H1 (cell line): ENCODE data around the gene EXD3. TPM values are rescaled to one million over a fixed set of nuclear protein-coding genes. Genes with fewer than 3 reads are reported as not detected.

ENCODE experiments used
- PHF8 ChIP-seq: fragments of 200-600 bp; sonication (generic); conservative IDR thresholded peaks from 2 replicates; pipeline ENCODE4 v1.7.1; 2012; ENCODE audit warnings: low read depth, mild to moderate bottlenecking, inconsistent platforms, low read length, moderate library complexity
- SAP30 ChIP-seq: fragments of 300-600 bp; sonication (generic); IDR thresholded peaks from 2 replicates; pipeline ENCODE4 v1.7.1; 2012; ENCODE audit warnings: low read length, moderate library complexity, mild to moderate bottlenecking, inconsistent platforms; ENCODE audit not compliant: insufficient read depth, insufficient replicate concordance
- TEAD4 ChIP-seq: IDR thresholded peaks from 2 replicates; pipeline ENCODE4 v1.6.1; 2012; ENCODE audit warnings: low read depth, low read length, inconsistent platforms, mixed read lengths
- polyA plus RNA-seq, 7 experiments: library from polyadenylated mRNA; depleted of rRNA in 3 of 7; stranded (reverse) in 5 of 7; unstranded in 2 of 7; fragments of >200 nt in 5 of 7; fragments of 200-250 nt in 2 of 7; gene quantifications; 1 replicate in 5 of 7; 2 replicates in 1 of 7; 4 replicates in 1 of 7; pipeline versions ENCODE4 v1.2.1 to v1.2.3, GENCODE V29; 2011 to 2013; ENCODE audit warnings: missing spikeins in 2 of 7, mixed read lengths in 2 of 7
- total RNA-seq: library from RNA; stranded (reverse); fragmentation: NEBNext Ultra II Directional; extraction: Animal tissue kit (Norgen Biotek cat#: 25700); gene quantifications from 2 replicates; pipeline ENCODE4 v1.2.1, GENCODE V29; 2021
- TF ChIP-seq, protein P1 (sequence below): IDR thresholded peaks from 2 replicates; pipeline ENCODE4 v1.6.1; 2012; ENCODE audit warnings: inconsistent platforms

EXD3 gene
- total and polyA plus RNA-seq, 2 of the 8 experiments (the other 6 are each of a cell fraction or from before 2014, with no cell fraction given), result 7.2 to 9.4 TPM

DNA sequence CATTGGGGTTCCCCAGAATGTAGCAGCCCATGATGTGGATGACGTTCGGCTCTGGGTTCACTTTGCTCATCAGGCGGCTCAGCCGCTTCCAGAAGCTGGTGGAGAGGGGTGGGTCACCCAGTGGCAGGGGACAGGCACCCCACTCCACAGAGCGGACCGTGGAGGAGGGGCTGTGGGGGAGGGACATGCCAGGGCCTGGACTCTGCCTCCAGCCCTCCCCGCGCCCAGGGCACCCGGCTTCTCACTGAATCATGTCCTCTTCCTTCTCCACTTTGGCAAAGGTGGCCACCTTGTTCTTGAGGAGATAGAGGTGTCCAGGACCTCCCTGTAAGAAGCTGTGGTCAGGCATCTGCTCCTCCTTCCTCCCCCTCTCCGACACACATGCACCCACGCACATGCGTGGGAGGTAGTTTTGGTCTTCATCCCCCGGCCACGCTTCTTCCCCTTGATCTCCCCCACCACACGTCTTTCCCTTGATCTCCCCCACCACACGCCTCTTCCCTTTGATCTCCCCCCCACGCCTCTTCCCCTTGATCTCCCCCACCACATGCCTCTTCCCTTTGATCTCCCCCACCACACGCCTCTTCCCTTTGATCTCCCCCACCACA is 27.1 kb upstream of the EXD3 start (continued):
- TF ChIP-seq, protein P1, sequence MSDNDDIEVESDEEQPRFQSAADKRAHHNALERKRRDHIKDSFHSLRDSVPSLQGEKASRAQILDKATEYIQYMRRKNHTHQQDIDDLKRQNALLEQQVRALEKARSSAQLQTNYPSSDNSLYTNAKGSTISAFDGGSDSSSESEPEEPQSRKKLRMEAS, result no peak
- no peak for TF ChIP-seq SAP30
- no peak for TF ChIP-seq PHF8
- no peak for TF ChIP-seq TEAD4
